Activated T-cell treated with anti-CD3 and anti-CD28 coated beads, Interleukin-2, amount 50 U/mL, for 1 hour (primary cell): Measurements from ENCODE around the gene CREB3L4.

Source experiments
- DNase-seq: peaks from one replicate; pipeline ENCODE4 v3.0.0-alpha.2; 2020

The CREB3L4 gene

DNA sequence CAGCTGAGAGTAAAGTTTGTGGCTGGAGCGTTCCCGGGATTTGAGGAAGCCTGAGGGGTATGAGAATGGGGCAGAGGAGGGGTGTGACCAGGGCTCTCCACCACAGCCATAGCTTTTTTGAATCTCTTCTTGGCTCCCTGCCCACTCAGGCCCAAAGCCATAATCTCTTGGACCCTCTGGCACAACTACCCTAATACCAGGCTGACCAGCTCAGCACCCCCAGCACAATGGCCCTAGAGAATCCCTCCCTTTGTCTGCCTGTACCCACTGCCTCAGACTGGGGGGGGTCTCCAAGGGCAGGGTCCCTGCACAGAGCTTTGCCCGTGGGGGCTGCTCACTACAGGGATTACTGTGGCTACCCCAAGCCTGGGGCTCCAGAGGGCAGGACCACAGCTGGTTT, 28.7 kb upstream of the CREB3L4 start:
- DNase-seq, result no peak

GRCh38 chr1:153939476-153939875, 28.2 kb upstream of the CREB3L4 start:
- DNase-seq, result no peak

GRCh38 chr1:153940756-153941155, 26.9 kb upstream of the CREB3L4 start:
- no peak for DNase-seq

GRCh38 chr1:153941826-153942725, 25.6 kb upstream of the CREB3L4 start:
- DNase-seq, result no peak

- no peak for DNase-seq
Measured at GRCh38 chr1:153942766-153943549, 24.7 kb upstream of the CREB3L4 start.

DNA sequence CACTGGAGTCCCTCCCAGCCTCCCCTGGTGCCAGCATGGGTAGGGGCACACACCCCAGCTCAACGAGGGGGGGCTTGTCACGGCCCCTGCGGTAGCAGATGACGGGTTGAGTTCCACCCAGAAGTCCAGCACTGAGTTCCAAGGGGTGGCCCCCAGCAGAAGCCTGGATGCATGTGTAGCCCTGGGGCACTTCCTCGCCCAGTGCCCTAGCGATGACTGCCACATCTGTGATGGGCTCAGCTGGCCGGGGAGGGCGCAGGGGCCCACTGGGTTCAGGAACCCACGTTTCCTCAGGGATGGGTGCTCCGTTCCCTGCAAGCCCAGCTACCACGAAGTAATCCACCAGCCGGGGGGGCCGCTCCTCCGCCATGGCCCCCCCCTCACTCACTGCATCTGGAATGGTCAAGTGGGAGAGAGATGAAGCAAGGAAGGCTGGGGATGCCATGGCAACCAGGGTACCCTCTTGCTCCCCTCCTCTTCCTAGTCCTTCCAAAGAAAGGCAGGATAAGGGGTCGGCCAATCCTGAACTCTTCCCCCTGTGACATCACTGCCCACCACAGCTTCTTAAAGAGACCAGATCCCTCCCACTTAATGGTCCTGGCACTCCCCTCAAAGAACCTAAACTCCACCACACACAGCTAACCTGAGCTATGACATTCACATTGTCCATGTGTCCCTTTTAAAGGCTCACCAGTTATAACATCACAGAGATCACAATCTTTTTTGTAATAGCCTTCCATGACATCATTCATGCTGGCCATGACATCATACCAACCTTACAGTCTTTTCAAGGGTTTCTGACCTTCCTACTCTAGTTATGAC, 23.5 kb upstream of the CREB3L4 start:
- DNase-seq, result no peak

DNA sequence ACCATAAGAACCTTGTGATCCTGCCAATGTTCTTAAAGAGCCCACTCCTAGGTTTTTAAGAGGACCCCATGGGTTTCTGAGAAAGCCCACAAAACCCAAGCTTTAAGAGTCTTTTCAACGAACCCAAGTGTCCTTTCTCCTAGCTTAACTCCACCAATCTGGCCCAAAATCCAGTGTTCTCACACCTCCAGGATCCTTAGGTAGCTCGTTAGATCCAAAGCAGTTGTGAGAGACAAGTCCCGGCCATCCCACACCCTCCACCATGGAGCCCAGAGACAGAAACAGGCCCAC, 22.9 kb upstream of the CREB3L4 start:
- DNase-seq, result no peak

GRCh38 chr1:153945131-153945794, 22.4 kb upstream of the CREB3L4 start:
- peak; percentile 74 for DNase-seq

GRCh38 chr1:153945795-153946621, 21.7 kb upstream of the CREB3L4 start:
- DNase-seq, result peak; percentile 72

DNA sequence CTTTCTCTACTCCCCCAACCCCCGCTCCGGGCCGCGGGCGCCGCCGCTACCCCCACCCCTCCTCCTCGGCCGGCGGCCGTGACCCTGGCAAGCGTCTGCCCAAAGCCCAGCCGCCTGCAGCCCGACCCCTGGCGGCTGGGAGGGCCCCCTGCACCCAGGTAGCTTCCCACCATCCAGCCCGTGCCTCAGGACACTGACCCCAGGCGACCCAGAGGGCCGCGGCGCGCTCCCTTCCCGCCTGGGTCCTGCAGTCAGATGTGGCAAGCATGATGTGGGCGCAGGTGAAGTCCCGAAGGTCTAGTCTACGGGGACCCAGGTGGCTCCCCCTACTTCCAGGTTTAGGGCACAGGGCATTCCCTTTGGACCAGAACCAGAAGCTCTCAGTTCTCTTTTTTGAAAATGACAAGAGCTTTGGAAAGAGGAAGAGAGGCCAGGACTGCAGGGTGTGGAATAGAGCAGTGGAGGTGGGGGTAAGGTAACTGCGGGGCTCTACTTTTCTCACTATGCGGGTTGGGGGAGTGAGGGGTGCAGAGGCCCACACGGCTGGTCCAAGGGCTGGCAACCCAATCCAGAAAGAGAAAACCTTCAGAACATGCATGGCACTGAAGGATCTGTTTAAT, 21.0 kb upstream of the CREB3L4 start, which contains the start of gene DENND4B:
TSS of gene DENND4B (minus strand) at position 97 of the 620 bp plus-strand sequence. CDS start 2,344 bp downstream, outside the sequence.
- DNase-seq, result peak; percentile 78

DNA sequence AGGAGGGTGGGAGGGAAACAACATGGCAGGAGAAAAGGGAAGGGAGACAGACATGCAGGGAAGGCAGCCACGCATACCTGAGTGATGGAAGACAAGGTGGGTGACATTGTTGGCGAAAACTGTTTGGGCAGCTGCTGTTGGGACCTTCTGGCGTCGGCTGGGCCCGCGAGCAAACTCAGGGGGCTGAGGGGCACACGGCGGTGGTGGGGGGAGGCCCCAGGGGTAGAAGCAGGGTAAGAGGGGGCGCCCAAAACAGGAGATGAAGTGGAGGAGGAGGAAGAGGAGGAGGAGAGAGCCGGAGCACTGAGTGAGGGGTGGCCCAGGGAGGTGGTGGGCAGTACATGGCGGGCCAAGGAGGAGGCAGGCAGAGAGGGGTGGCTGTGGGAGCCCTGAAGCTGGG, 16.5 kb upstream of the CREB3L4 start:
- DNase-seq, result no peak

GRCh38 chr1:153951801-153952200, 15.9 kb upstream of the CREB3L4 start:
- no peak for DNase-seq

GRCh38 chr1:153953859-153954365, 13.8 kb upstream of the CREB3L4 start:
- DNase-seq, result no peak

DNA sequence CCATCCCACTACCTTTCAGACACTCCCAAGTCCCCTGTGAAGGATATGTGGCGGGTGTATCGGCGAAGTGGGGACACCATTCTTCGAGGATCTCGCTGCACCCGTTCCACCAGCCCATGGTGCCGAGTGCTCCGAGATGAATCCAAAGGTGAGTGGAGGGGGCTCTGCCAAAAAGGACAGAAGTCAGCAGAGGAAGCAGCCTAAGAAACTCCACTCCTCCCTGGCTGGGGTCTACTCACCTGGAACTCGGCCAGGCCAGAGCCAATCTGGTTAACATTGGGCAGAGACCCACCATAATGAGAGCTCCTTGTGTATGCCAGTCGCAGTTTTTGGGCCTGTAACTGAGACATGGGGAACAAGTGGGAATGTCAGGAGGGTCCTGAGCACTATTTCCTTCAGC, 12.9 kb upstream of the CREB3L4 start:
- no peak for DNase-seq

- DNase-seq, result no peak
Measured at GRCh38 chr1:153956997-153957715, 10.5 kb upstream of the CREB3L4 start.

GRCh38 chr1:153957744-153958110, 10.0 kb upstream of the CREB3L4 start:
- DNase-seq, result no peak

- DNase-seq, result peak; percentile 94
Measured at GRCh38 chr1:153958111-153958960, 9.4 kb upstream of the CREB3L4 start, which contains the start of gene CRTC2. Gene CRTC2, minus strand, starts transcription at chr1:153958612. Its CDS starts 115 bp downstream, at chr1:153958497.

- no peak for DNase-seq
Measured at GRCh38 chr1:153958961-153959260, 8.8 kb upstream of the CREB3L4 start.

- DNase-seq, result no peak
Measured at GRCh38 chr1:153959454-153959853, 8.2 kb upstream of the CREB3L4 start.
